ENCODE results near the gene AKAP9. TPM values are rescaled to one million over a fixed set of nuclear protein-coding genes. Genes with fewer than 3 reads are reported as not detected.

AKAP9 gene
- total RNA-seq, 4 donors from 2014 or later = 49.4 to 192 (median 68.0) TPM

DNA sequence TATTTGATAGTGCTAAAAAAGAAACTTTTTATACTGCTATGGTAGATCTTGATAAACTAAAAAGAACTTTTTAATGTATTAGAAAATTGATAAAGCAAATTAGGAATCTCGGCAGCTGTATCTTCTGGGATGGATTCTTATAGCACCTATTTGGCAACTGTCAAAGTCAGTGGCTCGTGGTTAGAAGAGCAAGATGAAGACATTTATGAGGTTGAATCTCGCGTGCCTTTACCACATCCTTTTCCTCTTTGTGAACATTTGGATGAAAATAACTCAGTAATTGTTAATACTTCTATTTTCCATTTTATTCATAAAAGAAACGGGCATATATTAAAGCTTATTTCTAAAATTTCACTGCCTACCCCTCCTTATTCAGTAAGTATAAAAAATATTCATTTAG lies 117.4 kb downstream of the AKAP9 start:
- 79% methylated on average over 5 of the region's 5 CpGs for WGBS
- H3K9me3 ChIP-seq = no peaks in the 10 kb centered on the region
- DNase-seq (ENCODE audit: low spot score in 2 of 2) = no peak
- no peak overlapping the region for H3K27ac ChIP-seq
- no peaks in the 10 kb centered on the region for H3K27me3 ChIP-seq
- TF ChIP-seq EP300 (IDR thresholded peaks at IDR 0.05) (no peak), POLR2AphosphoS5 (IDR thresholded peaks at IDR 0.05) (no peak), POLR2A (IDR thresholded peaks at IDR 0.05) (no peak)
- TF ChIP-seq, protein P1, sequence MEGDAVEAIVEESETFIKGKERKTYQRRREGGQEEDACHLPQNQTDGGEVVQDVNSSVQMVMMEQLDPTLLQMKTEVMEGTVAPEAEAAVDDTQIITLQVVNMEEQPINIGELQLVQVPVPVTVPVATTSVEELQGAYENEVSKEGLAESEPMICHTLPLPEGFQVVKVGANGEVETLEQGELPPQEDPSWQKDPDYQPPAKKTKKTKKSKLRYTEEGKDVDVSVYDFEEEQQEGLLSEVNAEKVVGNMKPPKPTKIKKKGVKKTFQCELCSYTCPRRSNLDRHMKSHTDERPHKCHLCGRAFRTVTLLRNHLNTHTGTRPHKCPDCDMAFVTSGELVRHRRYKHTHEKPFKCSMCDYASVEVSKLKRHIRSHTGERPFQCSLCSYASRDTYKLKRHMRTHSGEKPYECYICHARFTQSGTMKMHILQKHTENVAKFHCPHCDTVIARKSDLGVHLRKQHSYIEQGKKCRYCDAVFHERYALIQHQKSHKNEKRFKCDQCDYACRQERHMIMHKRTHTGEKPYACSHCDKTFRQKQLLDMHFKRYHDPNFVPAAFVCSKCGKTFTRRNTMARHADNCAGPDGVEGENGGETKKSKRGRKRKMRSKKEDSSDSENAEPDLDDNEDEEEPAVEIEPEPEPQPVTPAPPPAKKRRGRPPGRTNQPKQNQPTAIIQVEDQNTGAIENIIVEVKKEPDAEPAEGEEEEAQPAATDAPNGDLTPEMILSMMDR (IDR thresholded peaks at IDR 0.05) = no peak
- H3K4me1 ChIP-seq = peaks cover 23% of the 10 kb centered on the region
- H3K36me3 ChIP-seq = peaks cover 26% of the 10 kb centered on the region
- H3K4me3 ChIP-seq = no peak overlapping the region

DNA sequence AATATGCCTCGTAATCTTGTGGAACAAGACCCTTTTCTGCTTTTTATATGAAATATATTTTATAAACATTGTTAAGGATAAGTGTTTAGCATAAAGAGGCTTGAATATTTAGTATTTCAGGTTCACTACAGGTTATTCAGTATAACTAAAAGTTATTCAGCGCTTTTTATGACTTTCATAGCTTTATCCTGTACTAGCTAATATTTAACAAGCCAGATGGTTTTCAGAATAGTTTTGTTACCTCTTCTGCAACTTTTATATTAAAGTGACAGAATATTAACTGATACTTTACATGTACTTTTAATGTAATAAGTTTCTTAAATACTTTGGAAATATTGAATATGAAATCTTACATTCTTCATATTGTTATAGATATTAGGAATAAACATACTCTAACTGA lies 118.2 kb downstream of the AKAP9 start:
- no peak overlapping the region for H3K4me3 ChIP-seq
- no peaks in the 10 kb centered on the region for H3K9me3 ChIP-seq
- 96% methylated on average over 2 of the region's 2 CpGs for WGBS
- DNase-seq (ENCODE audit: low spot score in 2 of 2) = no peak
- H3K27me3 ChIP-seq = no peaks in the 10 kb centered on the region
- no peak for TF ChIP-seq EP300 (IDR thresholded peaks at IDR 0.05)
- no peak for TF ChIP-seq POLR2A (IDR thresholded peaks at IDR 0.05)
- no peak for TF ChIP-seq POLR2AphosphoS5 (IDR thresholded peaks at IDR 0.05)
- TF ChIP-seq, protein P1 (IDR thresholded peaks at IDR 0.05) = no peak
- H3K27ac ChIP-seq = no peak overlapping the region
- H3K4me1 ChIP-seq = peaks cover 23% of the 10 kb centered on the region
- peaks cover 26% of the 10 kb centered on the region for H3K36me3 ChIP-seq

DNA sequence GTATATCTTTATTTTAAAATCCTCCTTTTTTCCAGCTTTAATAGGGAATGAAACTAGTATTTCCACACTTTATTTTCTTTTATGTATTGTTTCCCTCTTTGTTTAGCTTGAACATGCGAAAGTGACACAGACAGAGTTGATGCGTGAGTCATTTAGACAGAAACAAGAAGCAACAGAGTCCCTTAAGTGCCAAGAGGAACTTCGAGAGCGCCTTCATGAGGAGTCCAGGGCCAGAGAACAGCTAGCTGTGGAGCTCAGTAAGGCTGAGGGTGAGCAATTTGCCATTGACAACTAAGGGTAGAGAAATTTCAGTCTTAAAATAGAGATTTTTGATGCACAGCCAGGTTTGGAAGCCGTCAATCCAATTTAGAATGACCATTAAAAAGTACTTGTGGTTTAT lies 120.5 kb downstream of the AKAP9 start:
- H3K4me1 ChIP-seq = peaks cover 21% of the 10 kb centered on the region
- peaks cover 31% of the 10 kb centered on the region for H3K36me3 ChIP-seq
- TF ChIP-seq POLR2A (IDR thresholded peaks at IDR 0.05) (no peak), POLR2AphosphoS5 (IDR thresholded peaks at IDR 0.05) (no peak), EP300 (IDR thresholded peaks at IDR 0.05) (no peak)
- TF ChIP-seq, protein P1 (IDR thresholded peaks at IDR 0.05) = no peak
- no peaks in the 10 kb centered on the region for H3K27me3 ChIP-seq
- 92% methylated on average over 5 of the region's 5 CpGs for WGBS
- H3K9me3 ChIP-seq = no peaks in the 10 kb centered on the region
- H3K27ac ChIP-seq = no peak overlapping the region
- no peak overlapping the region for H3K4me3 ChIP-seq
- DNase-seq (ENCODE audit: low spot score in 2 of 2) = no peak

DNA sequence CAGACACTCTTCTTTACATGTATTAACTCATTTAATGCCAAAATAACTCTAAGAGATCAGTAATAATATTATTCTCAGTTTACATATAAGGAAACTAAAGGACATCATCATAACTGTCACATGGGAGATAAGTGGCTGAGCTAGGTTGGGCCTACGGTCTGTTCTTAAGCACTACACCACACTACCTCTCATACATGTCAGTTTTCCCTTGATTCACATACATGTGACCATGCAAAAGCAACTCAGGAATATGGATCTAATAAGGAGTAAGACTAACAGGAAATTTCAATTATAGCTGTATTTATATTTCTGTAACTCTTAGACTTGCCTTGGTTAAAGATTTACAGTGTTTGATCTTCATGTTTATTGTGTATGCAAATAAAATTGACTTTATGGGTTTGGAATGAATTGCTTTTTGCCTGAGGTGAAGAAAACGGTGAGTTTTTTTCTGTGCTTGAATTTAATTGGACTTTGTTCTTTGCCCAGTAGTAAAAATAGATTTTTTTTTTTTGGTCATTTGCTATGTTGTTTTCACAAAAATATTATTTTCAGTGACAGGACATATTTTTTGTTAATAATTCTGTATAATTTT lies 123.9 kb downstream of the AKAP9 start:
- Histone ChIP-seq H3K27ac (no peak overlapping the region), H3K9me3 (no peaks in the 10 kb centered on the region), H3K4me3 (no peak overlapping the region), H3K4me1 (no peaks in the 10 kb centered on the region), H3K27me3 (no peaks in the 10 kb centered on the region), H3K36me3 (peaks cover 52% of the 10 kb centered on the region)
- no peak for DNase-seq (ENCODE audit: low spot score in 2 of 2)
- 65% methylated on average over 2 of the region's 2 CpGs for whole genome bisulfite sequencing
- TF ChIP-seq, protein P1 (IDR thresholded peaks at IDR 0.05) = no peak
- no peak for TF ChIP-seq POLR2AphosphoS5 (IDR thresholded peaks at IDR 0.05)
- TF ChIP-seq EP300 (IDR thresholded peaks at IDR 0.05) = no peak
- no peak for TF ChIP-seq POLR2A (IDR thresholded peaks at IDR 0.05)

DNA sequence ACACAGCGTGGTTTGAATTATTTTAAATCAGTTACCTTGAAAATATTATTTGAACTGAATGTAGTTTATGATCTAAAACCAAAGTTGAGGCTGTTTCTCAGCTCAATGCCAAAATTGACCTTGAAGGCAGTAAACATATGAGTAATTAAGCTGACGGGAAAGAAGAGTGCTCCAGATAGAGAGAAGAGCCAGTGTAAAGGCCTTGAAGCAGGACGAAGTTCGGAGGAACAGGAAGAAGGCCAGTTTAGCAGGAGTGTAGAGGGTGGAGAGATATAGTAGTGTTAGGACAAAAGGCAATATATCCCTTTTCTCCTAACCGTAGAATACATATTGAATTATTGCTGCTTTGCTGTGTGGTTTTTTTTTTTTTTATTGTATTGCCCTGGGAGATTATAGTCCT lies 130.4 kb downstream of the AKAP9 start:
- Histone ChIP-seq H3K9me3 (no peaks in the 10 kb centered on the region), H3K4me3 (no peak overlapping the region), H3K27ac (no peak overlapping the region), H3K27me3 (no peaks in the 10 kb centered on the region), H3K36me3 (peaks cover 69% of the 10 kb centered on the region), H3K4me1 (no peaks in the 10 kb centered on the region)
- no peak for DNase-seq (ENCODE audit: low spot score in 2 of 2)
- TF ChIP-seq POLR2AphosphoS5 (IDR thresholded peaks at IDR 0.05) (no peak), POLR2A (IDR thresholded peaks at IDR 0.05) (no peak), EP300 (IDR thresholded peaks at IDR 0.05) (no peak)
- TF ChIP-seq, protein P1 (IDR thresholded peaks at IDR 0.05) = no peak
- WGBS = 91% methylated on average over 5 of the region's 5 CpGs

All from suprapubic skin (tissue), 4 donors.